H1 (cell line): Measurements from ENCODE around the gene GNG13. TPM values are rescaled to one million over a fixed set of nuclear protein-coding genes. Genes with fewer than 3 reads are reported as not detected.

Source experiments
- CTCF ChIA-PET: fragments of 300-600 bp; sonication (Branson Sonifier 250); formaldehyde crosslinking; loops from one replicate; lab custom pipeline; 2021; ENCODE audit not compliant: partially characterized antibody; lab: Charles Lee
- POLR2A ChIA-PET: fragments of 300-600 bp; sonication (Branson Sonifier 250); formaldehyde crosslinking; loops from one replicate; lab custom pipeline; 2021; ENCODE audit warnings: inconsistent platforms; ENCODE audit not compliant: partially characterized antibody; lab: Charles Lee
- DNase-seq, 2 experiments: peaks; one replicate each; pipeline versions ENCODE4 v3.0.0 to v3.0.0-alpha.2; 2010 to 2022; ENCODE audit warnings: low spot score in 2 of 2, low read depth in 1 of 2, mixed read lengths in 1 of 2
- FAIRE-seq: peaks from 2 replicates; lab custom pipeline; 2011; peaks lifted over from hg19 to GRCh38; lab: Jason Lieb, UNC
- H2AFZ ChIP-seq: 2 replicates; pipeline ENCODE4 v1.8.1; 2012; ENCODE audit warnings: low read length, inconsistent platforms
- H2AK5ac ChIP-seq: 2 replicates; pipeline ENCODE4 v1.6.1; 2013; ENCODE audit warnings: low read depth, low read length
- H2BK120ac ChIP-seq: replicated peaks from 2 replicates; pipeline ENCODE3; 2013; ENCODE audit warnings: low read depth, low read length, inconsistent platforms
- H2BK12ac ChIP-seq: 2 replicates; pipeline ENCODE4 v1.6.1; 2013; ENCODE audit warnings: low read depth, low read length
- H2BK15ac ChIP-seq: 2 replicates; pipeline ENCODE4 v1.6.1; 2013; ENCODE audit warnings: low read length
- H2BK20ac ChIP-seq: 2 replicates; pipeline ENCODE4 v1.6.1; 2013; ENCODE audit warnings: low read length
- H2BK5ac ChIP-seq: 2 replicates; pipeline ENCODE4 v1.6.1; 2013; ENCODE audit warnings: low read depth, low read length
- H3K14ac ChIP-seq: 2 replicates; pipeline ENCODE4 v1.6.1; 2013; ENCODE audit warnings: inconsistent platforms; ENCODE audit not compliant: insufficient read length
- H3K18ac ChIP-seq: 2 replicates; pipeline ENCODE4 v1.6.1; 2013; ENCODE audit warnings: low read length; ENCODE audit errors: extremely low read depth
- H3K23ac ChIP-seq: 2 replicates; pipeline ENCODE4 v1.6.1; 2013; ENCODE audit warnings: inconsistent platforms; ENCODE audit not compliant: insufficient read length
- H3K23me2 ChIP-seq: 2 replicates; pipeline ENCODE4 v1.6.1; 2013; ENCODE audit warnings: low read depth, low read length
- H3K27ac ChIP-seq: 2 replicates; pipeline ENCODE4 v1.6.1; 2011; ENCODE audit warnings: low read depth, low read length, inconsistent platforms
- H3K27me3 ChIP-seq, 4 experiments: replicated peaks in 1 of 4; 1 replicate in 1 of 4; 2 replicates in 3 of 4; pipeline versions ENCODE4 v1.6.1 to v1.8.1; 2011 to 2013; ENCODE audit warnings: low read length in 3 of 4, mild to moderate bottlenecking in 3 of 4, inconsistent platforms in 2 of 4, mixed read lengths in 2 of 4, moderate library complexity in 1 of 4; ENCODE audit not compliant: control insufficient read depth in 3 of 4, insufficient read depth in 3 of 4; ENCODE audit errors: extremely low read depth in 1 of 4
- H3K36me3 ChIP-seq, 4 experiments: 2 replicates each; pipeline versions ENCODE4 v1.6.1 to v1.8.1; 2011 to 2013; ENCODE audit warnings: mild to moderate bottlenecking in 4 of 4, low read length in 3 of 4, moderate library complexity in 2 of 4, control low read depth in 1 of 4, inconsistent platforms in 1 of 4; ENCODE audit not compliant: insufficient read depth in 4 of 4, control insufficient read depth in 2 of 4
- H3K4ac ChIP-seq: replicated peaks from 2 replicates; pipeline ENCODE3; 2013; ENCODE audit warnings: low read length, low read depth, mixed read lengths, inconsistent platforms; ENCODE audit not compliant: insufficient read length
- H3K4me1 ChIP-seq, 4 experiments: replicated peaks in 1 of 4; 1 replicate in 1 of 4; 2 replicates in 3 of 4; pipeline versions ENCODE4 v1.6.1 to v1.8.1; 2011 to 2013; ENCODE audit warnings: low read length in 3 of 4, inconsistent platforms in 2 of 4, mixed read lengths in 1 of 4; ENCODE audit not compliant: insufficient read depth in 4 of 4, control insufficient read depth in 3 of 4
- H3K4me2 ChIP-seq, 2 experiments: 2 replicates each; pipeline versions ENCODE4 v1.6.1 to v1.8.1; 2011 to 2013; ENCODE audit warnings: low read depth in 2 of 2, low read length in 2 of 2, control low read depth in 1 of 2, inconsistent platforms in 1 of 2, mild to moderate bottlenecking in 1 of 2; ENCODE audit not compliant: insufficient read depth in 1 of 2
- H3K4me3 ChIP-seq, 4 experiments: fragments of 200-600, 300-600 bp in 1 of 4; sonication (generic), shearing (Covaris generic), sonication (Bioruptor Twin) in 1 of 4; 2 replicates each; pipeline versions ENCODE4 v1.5.1 to v1.8.1; 2011 to 2016; ENCODE audit warnings: low read length in 4 of 4, low read depth in 3 of 4, control low read depth in 2 of 4, inconsistent platforms in 2 of 4, mild to moderate bottlenecking in 2 of 4, mixed read lengths in 1 of 4, moderate library complexity in 1 of 4; ENCODE audit not compliant: insufficient read depth in 2 of 4; ENCODE audit errors: extremely low read depth in 1 of 4
- H3K56ac ChIP-seq: replicated peaks from 2 replicates; pipeline ENCODE3; 2013; ENCODE audit warnings: low read depth, mild to moderate bottlenecking, mixed read lengths, low read length, inconsistent platforms; ENCODE audit not compliant: insufficient read length
- H3K79me1 ChIP-seq: 2 replicates; pipeline ENCODE4 v1.6.1; 2013; ENCODE audit warnings: low read depth, low read length, control low read depth
- H3K79me2 ChIP-seq, 2 experiments: 2 replicates each; pipeline versions ENCODE4 v1.6.1 to v1.8.1; 2012 to 2013; ENCODE audit warnings: low read length in 2 of 2, mild to moderate bottlenecking in 2 of 2, inconsistent platforms in 1 of 2; ENCODE audit not compliant: insufficient read depth in 2 of 2, control insufficient read depth in 1 of 2
- H3K9ac ChIP-seq, 4 experiments: replicated peaks in 1 of 4; 1 replicate in 1 of 4; 2 replicates in 3 of 4; pipeline versions ENCODE4 v1.6.1 to v1.8.1; 2011 to 2013; ENCODE audit warnings: low read depth in 3 of 4, low read length in 3 of 4, control low read depth in 2 of 4, mild to moderate bottlenecking in 2 of 4, moderate library complexity in 2 of 4, inconsistent platforms in 1 of 4; ENCODE audit errors: extremely low read depth in 1 of 4
- H3K9me3 ChIP-seq, 2 experiments: 2 replicates each; pipeline versions ENCODE4 v1.6.1 to v1.8.1; 2012 to 2013; ENCODE audit warnings: mild to moderate bottlenecking in 2 of 2, moderate library complexity in 2 of 2, control low read depth in 1 of 2, inconsistent platforms in 1 of 2, low read depth in 1 of 2, low read length in 1 of 2, mixed read lengths in 1 of 2; ENCODE audit not compliant: insufficient read depth in 2 of 2
- H4K20me1 ChIP-seq, 2 experiments: replicated peaks in 1 of 2; 2 replicates each; pipeline versions ENCODE3 to v1.8.1; 2011 to 2013; ENCODE audit warnings: inconsistent platforms in 2 of 2, low read length in 2 of 2, mild to moderate bottlenecking in 1 of 2; ENCODE audit not compliant: insufficient read depth in 2 of 2, control insufficient read depth in 1 of 2
- H4K5ac ChIP-seq: 2 replicates; pipeline ENCODE4 v1.6.1; 2013; ENCODE audit warnings: low read length, low read depth, mixed read lengths, inconsistent platforms; ENCODE audit not compliant: insufficient read length
- H4K8ac ChIP-seq: 2 replicates; pipeline ENCODE4 v1.8.0; 2013; ENCODE audit warnings: mild to moderate bottlenecking, moderate library complexity, low read length, inconsistent platforms; ENCODE audit not compliant: insufficient read depth; ENCODE audit errors: extremely low read depth
- H4K91ac ChIP-seq: replicated peaks from 2 replicates; pipeline ENCODE3; 2013; ENCODE audit warnings: low read length, mixed read lengths, inconsistent platforms; ENCODE audit not compliant: insufficient read length
- BCL11A ChIP-seq, 2 experiments: IDR thresholded peaks; one replicate each; pipeline ENCODE4 v1.6.1; 2011; ENCODE audit warnings: low read depth in 2 of 2, low read length in 2 of 2, mild to moderate bottlenecking in 2 of 2
- CHD2 ChIP-seq: IDR thresholded peaks from 2 replicates; pipeline ENCODE4 v1.6.1; 2012; ENCODE audit warnings: low read length, improper control_type of control experiment
- GABPA ChIP-seq: IDR thresholded peaks from 2 replicates; pipeline ENCODE4 v1.6.1; 2011; ENCODE audit warnings: mild to moderate bottlenecking, low read length, moderate library complexity, borderline replicate concordance; ENCODE audit not compliant: insufficient read depth
- HDAC6 ChIP-seq: IDR thresholded peaks from one replicate; pipeline ENCODE4 v1.7.1; 2012; ENCODE audit warnings: low read depth, mild to moderate bottlenecking, inconsistent platforms, low read length, moderate library complexity
- RNF2 ChIP-seq: fragments of 200-900, 300-1000 bp; sonication (generic); IDR thresholded peaks from 2 replicates; pipeline ENCODE4 v1.7.1; 2016; ENCODE audit warnings: borderline replicate concordance, low read depth, mild to moderate bottlenecking, antibody characterized with exemption, low read length; ENCODE audit not compliant: poor library complexity, severe bottlenecking; ENCODE audit errors: missing control alignments
- WGBS, 2 experiments: shearing (Covaris generic) in 1 of 2; methylation state at CpG; one replicate each; pipeline versions ENCODE4 v1.1.6 to v1.1.7; 2013 to 2015; ENCODE audit warnings: low lambda C conversion rate in 2 of 2, mixed read lengths in 2 of 2, inconsistent platforms in 1 of 2, low coverage in 1 of 2, missing lambda C conversion rate in 1 of 2; ENCODE audit not compliant: insufficient replicate concordance in 2 of 2, insufficient coverage in 1 of 2, insufficient read length in 1 of 2; ENCODE audit errors: extremely low coverage in 1 of 2, missing lambda C conversion rate in 1 of 2; 5-methylcytosine and 5-hydroxymethylcytosine counted together
- polyA plus RNA-seq, 7 experiments: library from polyadenylated mRNA; depleted of rRNA in 3 of 7; stranded (reverse) in 5 of 7; unstranded in 2 of 7; fragments of >200 nt in 5 of 7; fragments of 200-250 nt in 2 of 7; gene quantifications; 1 replicate in 5 of 7; 2 replicates in 1 of 7; 4 replicates in 1 of 7; pipeline versions ENCODE4 v1.2.1 to v1.2.3, GENCODE V29; 2011 to 2013; ENCODE audit warnings: missing spikeins in 2 of 7, mixed read lengths in 2 of 7
- total RNA-seq: library from RNA; stranded (reverse); fragmentation: NEBNext Ultra II Directional; extraction: Animal tissue kit (Norgen Biotek cat#: 25700); gene quantifications from 2 replicates; pipeline ENCODE4 v1.2.1, GENCODE V29; 2021
- TF ChIP-seq, protein P1 (sequence below), 3 experiments: IDR thresholded peaks; 1 replicate in 2 of 3; 2 replicates in 1 of 3; pipeline versions ENCODE4 v1.5.1 to v1.6.1; 2011; ENCODE audit warnings: low read length in 3 of 3, mild to moderate bottlenecking in 3 of 3, inconsistent platforms in 2 of 3, low read depth in 1 of 3, moderate library complexity in 1 of 3; ENCODE audit not compliant: insufficient read depth in 1 of 3; ENCODE audit errors: control extremely low read depth in 1 of 3
- TF ChIP-seq, protein P2 (sequence below): IDR thresholded peaks from 2 replicates; pipeline ENCODE4 v1.6.1; 2012; ENCODE audit warnings: inconsistent platforms

Gene GNG13
- total and polyA plus RNA-seq, 2 of the 8 experiments (the other 6 are each of a cell fraction or from before 2014, with no cell fraction given): not detected

DNA sequence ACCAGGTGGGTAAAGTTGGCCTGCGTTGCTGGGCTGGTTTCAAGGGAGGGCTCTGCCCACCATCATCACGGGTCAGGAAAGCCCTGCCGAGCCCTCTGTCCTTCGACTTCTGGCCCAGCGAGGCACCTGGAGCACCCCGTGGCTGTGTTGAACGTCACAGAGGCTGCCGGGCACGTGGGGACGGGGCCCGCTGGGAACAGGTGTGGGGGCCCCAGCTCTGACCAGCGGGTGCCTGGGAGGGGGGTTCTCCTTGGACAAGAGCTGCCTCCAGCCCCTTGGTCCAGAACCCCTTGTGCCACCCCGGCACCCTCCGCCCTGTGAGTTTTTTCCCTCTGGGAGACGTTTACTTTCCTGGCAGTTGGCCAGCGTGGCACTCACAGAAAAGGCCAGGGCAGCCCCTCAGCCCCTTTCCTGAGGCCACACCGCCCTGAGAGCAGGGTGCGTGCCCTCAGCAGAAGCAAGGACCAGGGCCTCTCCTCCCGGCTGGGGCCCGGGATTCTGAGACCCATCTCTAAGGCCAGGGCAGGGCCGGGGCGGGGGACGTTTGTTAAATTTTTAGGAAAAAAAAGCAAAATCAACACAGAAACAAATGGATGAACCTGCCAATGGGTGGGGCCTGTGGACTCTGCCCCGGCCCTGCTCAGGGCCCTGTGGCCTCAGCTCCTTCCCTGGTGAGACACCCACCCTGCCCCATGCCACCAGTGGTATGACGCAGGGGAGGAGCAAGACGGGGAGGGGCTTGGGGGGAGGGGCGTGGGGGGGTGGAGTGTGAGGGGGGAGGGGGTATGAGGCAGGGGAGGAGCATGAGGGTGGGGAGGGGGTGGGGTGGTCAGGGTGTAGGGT, 31.3 kb upstream of the GNG13 start:
- H2AFZ ChIP-seq: no peak overlapping the region
- no peaks in the 10 kb centered on the region for H3K79me2 ChIP-seq
- no peak overlapping the region for H2BK5ac ChIP-seq
- H3K9me3 ChIP-seq: peaks cover 15 to 64% of the 10 kb centered on the region in 2 experiments; a peak in 3 of 4 replicates
- H3K79me1 ChIP-seq: no peaks in the 10 kb centered on the region
- no peak overlapping the region for H2AK5ac ChIP-seq
- no peak overlapping the region for H3K4ac ChIP-seq
- H2BK12ac ChIP-seq: no peak overlapping the region
- H4K91ac ChIP-seq: no peak overlapping the region
- no peak overlapping the region for H4K5ac ChIP-seq
- no peak overlapping the region for H2BK20ac ChIP-seq
- 87% methylated on average over 22 of the region's 27 CpGs; no CpG with 5 or more reads in 1 of the 2 experiments for WGBS, 2 experiments
- no peak overlapping the region for H2BK15ac ChIP-seq
- H3K18ac ChIP-seq: no peak overlapping the region
- no peaks in the 10 kb centered on the region for H4K20me1 ChIP-seq
- no peaks in the 10 kb centered on the region for H3K27me3 ChIP-seq
- ChIA-PET CTCF (interaction anchor here (0.7 kb wide), 1 partner anchor 70 kb away, joined by 3 read pairs; no protein-coding TSS in a partner anchor), POLR2A (no interaction called here)
- no peak for FAIRE-seq
- no peak overlapping the region; the same call in 1 of the 2 replicates for H4K8ac ChIP-seq
- H3K23ac ChIP-seq: no peak overlapping the region
- H2BK120ac ChIP-seq: no peak overlapping the region
- H3K27ac ChIP-seq: no peak overlapping the region
- H3K4me1 ChIP-seq: no peaks in the 10 kb centered on the region
- no peak overlapping the region for H3K4me2 ChIP-seq
- TF ChIP-seq GABPA: no peak
- TF ChIP-seq BCL11A (IDR thresholded peaks at IDR 0.05; ENCODE audit: low read depth in 2 of 2, low read length in 2 of 2): no peak
- TF ChIP-seq, protein P1, sequence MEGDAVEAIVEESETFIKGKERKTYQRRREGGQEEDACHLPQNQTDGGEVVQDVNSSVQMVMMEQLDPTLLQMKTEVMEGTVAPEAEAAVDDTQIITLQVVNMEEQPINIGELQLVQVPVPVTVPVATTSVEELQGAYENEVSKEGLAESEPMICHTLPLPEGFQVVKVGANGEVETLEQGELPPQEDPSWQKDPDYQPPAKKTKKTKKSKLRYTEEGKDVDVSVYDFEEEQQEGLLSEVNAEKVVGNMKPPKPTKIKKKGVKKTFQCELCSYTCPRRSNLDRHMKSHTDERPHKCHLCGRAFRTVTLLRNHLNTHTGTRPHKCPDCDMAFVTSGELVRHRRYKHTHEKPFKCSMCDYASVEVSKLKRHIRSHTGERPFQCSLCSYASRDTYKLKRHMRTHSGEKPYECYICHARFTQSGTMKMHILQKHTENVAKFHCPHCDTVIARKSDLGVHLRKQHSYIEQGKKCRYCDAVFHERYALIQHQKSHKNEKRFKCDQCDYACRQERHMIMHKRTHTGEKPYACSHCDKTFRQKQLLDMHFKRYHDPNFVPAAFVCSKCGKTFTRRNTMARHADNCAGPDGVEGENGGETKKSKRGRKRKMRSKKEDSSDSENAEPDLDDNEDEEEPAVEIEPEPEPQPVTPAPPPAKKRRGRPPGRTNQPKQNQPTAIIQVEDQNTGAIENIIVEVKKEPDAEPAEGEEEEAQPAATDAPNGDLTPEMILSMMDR (IDR thresholded peaks at IDR 0.05; ENCODE audit: control extremely low read depth in 1 of 3, insufficient read depth in 1 of 3, low read depth in 1 of 3, low read length in 3 of 3): no peak
- no peak for TF ChIP-seq HDAC6
- TF ChIP-seq RNF2: no peak
- TF ChIP-seq CHD2: no peak
- TF ChIP-seq, protein P2, sequence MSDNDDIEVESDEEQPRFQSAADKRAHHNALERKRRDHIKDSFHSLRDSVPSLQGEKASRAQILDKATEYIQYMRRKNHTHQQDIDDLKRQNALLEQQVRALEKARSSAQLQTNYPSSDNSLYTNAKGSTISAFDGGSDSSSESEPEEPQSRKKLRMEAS: no peak
- H3K9ac ChIP-seq: no peak overlapping the region
- H3K23me2 ChIP-seq: no peaks in the 10 kb centered on the region
- H3K36me3 ChIP-seq: no peaks in the 10 kb centered on the region
- H3K4me3 ChIP-seq: no peak overlapping the region
- H3K14ac ChIP-seq: no peak overlapping the region
- DNase-seq: no peak
- no peak overlapping the region for H3K56ac ChIP-seq
